GM19452 (cell line): Measurements from ENCODE around the gene PSKH1.
"Not testable (repeated sequence)": the region's sequence is repeated elsewhere in the genome, so short reads cannot be mapped to it uniquely, and the experiment has no call there.

Experiments used
- ATAC-seq: cut with Tn5 transposase; IDR thresholded peaks from one replicate; pipeline ENCODE4 v1.9.1; 2021; ENCODE audit not compliant: unreplicated experiment

PSKH1 gene

DNA sequence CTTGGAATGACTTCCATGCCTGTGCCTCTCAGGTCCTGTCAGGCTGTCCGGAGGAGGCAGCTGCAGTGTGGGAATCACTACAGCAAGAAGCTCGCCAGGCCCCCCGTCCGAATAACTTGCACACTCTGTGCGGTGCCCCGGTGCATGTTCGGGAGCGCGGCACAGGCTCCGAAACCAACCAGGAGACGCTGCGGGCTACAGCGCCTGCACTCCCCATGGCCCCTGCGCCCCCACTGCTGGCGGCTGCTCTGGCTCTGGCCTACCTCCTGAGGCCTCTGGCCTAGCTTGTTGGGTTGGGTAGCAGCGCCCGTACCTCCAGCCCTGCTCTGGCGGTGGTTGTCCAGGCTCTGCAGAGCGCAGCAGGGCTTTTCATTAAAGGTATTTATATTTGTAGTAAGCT lies 7.1 kb upstream of the PSKH1 start:
- ATAC-seq, result no peak

- no peak for ATAC-seq
Measured at GRCh38 chr16:67886387-67886786, 6.7 kb upstream of the PSKH1 start.

DNA sequence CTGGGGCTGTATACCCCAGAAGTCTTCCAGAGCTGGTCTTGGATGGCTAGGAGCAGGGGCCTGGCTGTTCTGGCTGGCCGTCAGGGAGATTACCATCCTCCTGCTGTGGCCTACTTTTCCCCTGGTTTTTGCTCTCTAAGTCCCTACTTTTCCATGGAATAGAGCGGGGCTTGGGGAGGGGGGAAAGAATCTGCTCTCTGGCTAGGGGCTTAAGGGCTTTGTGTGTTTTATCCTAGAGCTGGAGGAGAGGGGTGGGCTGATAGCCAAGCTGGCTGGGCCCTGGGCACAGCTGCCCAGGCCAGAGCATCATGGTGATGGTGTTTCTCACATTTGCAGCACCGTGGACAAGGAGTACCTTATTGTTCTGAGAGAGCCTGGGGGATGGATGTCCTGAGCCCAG lies 4.7 kb upstream of the PSKH1 start:
- no peak for ATAC-seq

DNA sequence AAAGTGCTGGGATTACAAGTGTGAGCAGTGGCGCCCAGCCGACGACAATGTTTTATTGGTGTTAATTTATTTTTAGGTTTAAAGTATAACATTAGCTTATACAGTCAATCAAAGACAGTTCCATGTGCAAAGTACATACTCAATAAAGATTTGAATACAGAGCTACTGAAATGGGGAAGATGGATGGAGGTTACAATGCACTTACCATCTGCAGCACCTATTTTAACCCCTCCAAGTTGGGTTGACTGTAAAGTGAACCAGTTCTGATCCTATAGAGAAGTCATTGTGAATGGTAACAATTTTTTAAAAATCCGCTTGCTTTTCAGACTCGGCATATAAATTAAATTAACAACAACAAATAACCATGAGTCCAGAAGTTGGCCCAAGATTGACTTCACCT lies 679 bp upstream of the PSKH1 start:
- ATAC-seq, result no peak

GRCh38 chr16:67893743-67894399 lies 817 bp downstream of the PSKH1 start:
- ATAC-seq, result no peak

DNA sequence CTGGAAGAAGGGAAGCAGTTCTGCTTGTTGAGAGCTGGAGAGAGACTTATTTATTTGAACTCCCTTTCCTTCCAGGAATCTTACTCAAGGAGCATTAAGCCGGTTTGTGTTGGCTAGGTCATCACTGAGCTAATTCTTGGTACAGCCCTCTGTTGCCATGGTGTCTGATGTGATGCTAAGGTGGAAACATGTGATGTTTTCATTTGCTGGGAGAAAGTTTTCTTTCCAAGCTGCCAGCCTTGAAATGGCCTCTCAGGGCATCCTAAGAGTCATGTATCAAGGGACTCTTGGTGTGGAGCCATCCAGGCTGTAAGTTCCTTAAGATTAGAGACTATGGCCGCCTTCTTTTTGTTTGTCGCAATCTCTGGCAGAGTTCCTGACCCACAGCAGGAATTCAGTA lies 4.2 kb downstream of the PSKH1 start:
- ATAC-seq, result no peak

DNA sequence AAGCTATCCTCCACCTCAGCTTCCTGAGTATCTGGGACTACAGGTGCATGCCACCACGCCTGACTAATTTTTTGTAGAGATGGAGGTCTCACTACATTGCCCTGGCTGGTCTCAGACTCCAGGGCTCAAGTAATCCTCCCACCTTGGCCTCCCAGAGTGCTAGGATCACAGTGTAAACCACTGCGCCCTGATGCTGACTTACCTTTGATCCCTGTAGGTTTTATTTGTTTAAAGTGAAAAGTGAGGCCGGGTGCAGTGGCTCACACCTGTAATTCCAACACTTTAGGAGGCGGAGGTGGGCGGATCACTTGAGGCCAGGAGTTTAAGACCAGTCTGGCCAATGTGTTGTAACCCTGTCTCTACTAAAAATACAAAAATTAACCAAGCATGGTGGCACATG lies 8.7 kb downstream of the PSKH1 start:
- no peak for ATAC-seq

GRCh38 chr16:67902831-67903230 lies 9.8 kb downstream of the PSKH1 start:
- ATAC-seq, result no peak

- no peak for ATAC-seq
Measured at GRCh38 chr16:67907397-67908180, 14.5 kb downstream of the PSKH1 start.

DNA sequence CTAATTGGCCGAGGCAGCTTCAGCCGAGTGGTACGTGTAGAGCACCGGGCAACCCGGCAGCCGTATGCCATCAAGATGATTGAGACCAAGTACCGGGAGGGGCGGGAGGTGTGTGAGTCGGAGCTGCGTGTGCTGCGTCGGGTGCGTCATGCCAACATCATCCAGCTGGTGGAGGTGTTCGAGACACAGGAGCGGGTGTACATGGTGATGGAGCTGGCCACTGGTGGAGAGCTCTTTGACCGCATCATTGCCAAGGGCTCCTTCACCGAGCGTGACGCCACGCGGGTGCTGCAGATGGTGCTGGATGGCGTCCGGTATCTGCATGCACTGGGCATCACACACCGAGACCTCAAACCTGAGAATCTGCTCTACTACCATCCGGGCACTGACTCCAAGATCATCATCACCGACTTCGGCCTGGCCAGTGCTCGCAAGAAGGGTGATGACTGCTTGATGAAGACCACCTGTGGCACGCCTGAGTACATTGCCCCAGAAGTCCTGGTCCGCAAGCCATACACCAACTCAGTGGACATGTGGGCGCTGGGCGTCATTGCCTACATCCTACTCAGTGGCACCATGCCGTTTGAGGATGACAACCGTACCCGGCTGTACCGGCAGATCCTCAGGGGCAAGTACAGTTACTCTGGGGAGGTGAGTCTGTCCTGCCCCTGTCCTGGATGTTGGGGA lies 16.1 kb downstream of the PSKH1 start:
- ATAC-seq, result no peak

DNA sequence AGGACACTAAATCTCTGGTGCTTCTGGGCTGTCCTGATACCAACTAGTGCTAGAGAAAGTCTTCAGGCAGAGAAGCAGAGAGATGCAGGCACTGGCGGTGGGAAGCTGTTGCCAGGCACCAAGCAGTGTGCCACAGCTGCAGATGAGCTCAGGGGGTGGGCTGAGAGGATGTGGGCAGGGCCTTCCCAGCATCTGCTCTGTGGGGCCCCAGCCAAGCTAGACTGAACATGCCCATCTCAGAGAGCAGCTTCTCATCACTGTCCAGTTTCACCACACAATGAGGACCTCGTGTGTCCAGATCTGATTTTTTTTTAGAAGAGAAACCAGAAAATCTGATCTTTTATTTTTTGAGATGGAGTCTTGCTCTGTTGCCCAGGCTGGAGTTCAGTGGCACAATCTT lies 17.1 kb downstream of the PSKH1 start:
- peak; percentile 64 for ATAC-seq

GRCh38 chr16:67914758-67915495 lies 21.9 kb downstream of the PSKH1 start:
- no peak for ATAC-seq

- not testable (repeated sequence) for ATAC-seq
Measured at GRCh38 chr16:67915496-67915769, 22.4 kb downstream of the PSKH1 start.

GRCh38 chr16:67915831-67916723 lies 23.0 kb downstream of the PSKH1 start:
- no peak for ATAC-seq

- ATAC-seq, result no peak
Measured at GRCh38 chr16:67917140-67917851, 24.2 kb downstream of the PSKH1 start.

DNA sequence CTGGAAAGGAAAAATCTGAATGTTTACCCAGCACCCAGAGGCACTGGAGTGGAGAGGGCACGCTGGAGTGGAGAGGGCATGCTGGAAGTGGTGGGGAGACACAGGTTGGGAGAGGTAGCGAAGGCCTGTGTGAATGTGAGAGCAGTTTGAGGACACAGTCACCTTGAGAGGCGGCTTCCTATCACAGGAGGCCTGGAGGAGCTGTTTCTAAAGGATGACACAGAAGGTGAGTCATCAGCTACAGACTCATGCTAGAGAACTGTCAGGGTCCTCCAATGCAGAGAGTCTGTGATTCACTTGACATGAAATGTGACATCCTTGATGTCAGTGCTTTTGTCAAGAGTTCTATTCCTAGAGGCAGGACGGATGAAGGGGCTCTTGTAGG lies 24.8 kb downstream of the PSKH1 start:
- ATAC-seq, result no peak

DNA sequence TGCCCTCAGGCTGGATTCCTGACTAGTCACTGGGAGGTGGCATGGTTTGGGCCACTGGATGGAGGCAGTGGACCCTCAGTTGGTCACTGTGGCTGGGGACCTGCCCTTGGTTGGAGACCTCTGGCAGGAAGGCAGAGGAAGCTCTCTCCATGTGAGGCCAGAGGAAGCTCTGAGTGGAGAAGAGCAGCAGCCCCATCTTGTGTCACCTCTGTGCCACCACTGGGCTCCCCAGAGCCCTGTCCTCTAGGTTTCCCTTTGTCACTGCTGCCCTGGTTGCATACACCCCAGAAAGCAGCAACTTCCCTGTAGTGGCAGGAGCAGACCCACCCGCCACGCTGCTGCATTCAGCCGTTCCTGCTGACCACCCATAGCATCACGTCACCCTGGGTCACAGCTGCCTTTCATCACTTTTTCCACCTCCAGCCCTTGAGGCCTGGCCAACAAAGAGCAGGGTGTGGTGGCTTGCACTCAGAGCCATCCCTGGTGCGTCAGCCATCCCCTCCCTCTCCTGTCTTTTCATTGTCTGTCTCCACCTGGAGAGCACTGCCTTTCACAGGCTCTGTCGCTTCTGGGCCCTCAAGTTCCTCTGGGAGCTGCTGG lies 26.7 kb downstream of the PSKH1 start:
- ATAC-seq, result no peak

DNA sequence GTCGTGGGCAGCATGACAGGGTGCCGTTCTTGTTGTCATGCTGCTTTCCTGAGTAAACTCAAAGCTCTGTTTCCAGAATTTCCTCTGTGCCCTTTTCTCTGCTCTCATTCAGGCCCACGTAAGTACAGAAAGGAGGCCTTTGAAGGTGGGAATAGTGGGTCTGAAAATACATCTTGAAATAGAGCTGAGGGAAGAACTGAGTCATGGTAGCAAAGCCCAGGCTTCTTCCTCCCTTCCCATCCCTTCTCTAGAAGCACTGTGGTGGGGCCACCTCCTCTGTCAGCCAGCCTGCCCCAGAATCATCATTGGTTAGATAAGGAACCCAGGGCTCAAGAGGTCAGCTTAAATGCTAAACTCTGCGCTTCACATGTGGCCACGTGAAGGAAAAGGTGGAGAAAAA lies 29.2 kb downstream of the PSKH1 start:
- no peak for ATAC-seq

DNA sequence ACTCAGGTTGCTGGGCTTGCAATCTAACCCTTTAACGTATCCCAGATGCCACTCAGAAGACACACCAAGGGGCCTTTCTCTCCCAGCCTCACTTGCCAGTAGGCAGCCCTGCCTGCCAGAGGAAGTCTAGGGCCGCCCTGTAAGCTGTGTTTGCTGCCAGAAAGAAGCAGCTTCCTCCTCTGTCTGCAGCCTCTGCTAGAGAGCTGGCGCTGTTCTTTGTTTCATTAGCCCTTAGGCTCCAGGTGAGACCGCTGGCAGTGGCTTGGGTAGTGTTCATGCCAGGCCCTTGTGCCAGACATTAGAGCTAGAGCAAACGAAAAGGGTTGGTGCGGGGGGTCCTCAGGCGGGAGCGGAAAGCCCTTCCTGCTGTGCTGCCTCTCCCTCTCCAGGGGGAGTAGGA lies 29.7 kb downstream of the PSKH1 start:
- ATAC-seq, result no peak
